ENCODE measurements around the gene TPST2.
"Not testable (repeated sequence)": the region's sequence is repeated elsewhere in the genome, so short reads cannot be mapped to it uniquely, and the experiment has no call there.

Gene TPST2

DNA sequence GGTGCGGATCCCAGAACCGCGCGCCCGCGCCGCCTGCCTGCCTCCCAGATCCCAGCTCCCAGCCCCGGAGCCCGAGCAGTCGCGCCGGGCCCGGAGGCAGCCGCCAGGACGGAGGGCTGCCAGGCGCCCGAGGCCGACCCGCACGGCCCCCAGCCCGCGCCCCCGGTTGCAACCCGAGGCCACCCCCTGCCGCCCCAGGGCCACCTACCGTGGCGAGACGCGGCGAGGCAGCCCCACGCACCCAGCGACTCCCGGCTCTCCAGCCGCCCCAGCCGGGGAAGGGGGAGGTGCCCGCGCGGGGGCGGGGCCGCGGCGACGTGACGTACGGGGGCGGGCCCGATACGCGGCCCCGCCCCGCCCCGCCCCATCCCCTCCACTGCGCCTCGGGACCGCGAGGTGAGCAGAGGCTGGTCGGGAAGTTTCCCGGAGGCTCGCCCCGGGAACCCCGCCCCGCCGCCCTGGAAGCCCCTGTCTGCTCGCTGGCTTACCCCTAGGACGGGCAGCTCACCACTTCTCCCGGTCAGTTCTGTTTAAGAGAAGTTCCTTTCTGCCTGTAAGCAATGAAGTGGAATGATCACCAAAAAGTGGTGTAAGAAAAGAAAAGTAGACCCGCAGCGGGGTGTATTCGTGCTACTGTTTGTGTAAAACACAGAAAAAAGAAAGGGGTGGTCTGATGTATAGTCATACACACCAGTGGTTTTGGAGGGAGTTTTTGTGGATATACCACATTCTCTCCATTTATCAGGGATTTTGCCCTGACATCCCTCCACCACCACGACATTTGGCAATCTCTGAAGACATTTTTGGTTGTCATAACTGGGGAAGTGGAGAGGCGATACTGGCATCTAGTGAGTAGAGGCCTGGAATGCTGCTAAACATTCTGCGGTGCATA lies at the start of gene TPST2:
Gene TPST2, minus strand, starts transcription at position 288 of the 892 bp plus-strand sequence. CDS start 48,502 bp downstream, outside the sequence.
- peak; percentile 86 for DNase-seq

DNA sequence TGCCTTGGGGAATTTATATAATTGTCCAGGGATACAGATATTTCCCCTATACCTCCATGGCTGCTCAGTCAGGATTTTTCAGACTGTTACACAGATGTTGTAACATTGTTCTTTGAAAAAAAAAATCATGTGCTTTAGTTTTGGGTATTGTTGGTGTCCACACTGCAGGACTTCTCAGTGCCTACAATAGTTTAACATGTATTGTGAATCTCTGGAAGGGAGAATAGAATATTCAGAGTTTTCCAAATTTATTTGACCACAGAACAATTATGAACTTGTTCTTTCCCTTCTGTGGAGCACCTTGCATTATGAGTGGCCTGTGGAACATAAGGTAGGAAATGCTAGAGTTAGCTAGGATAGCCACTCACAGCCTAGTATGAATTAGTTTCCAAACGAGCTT lies 46.4 kb upstream of the TPST2 start:
- no peak for DNase-seq

DNA sequence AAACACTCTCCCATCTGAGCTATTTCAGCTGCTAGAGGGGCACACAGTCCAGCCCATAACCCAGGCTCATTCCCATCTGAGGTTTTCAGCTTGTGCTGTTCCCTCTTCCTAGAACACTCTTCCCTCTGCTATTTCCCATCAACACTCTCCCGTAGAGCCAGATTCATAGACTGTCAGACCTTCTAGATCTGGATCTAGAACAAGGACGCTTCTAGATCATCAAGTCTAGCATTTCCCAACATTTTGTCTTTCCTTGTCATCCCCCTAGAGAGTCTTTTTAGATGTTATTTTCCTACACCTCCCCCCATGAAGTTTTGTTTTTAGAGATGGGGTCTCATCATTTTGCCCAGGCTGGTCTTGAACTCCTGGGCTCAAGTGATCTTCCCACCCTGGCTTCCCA lies 45.2 kb upstream of the TPST2 start:
- DNase-seq, result no peak

DNA sequence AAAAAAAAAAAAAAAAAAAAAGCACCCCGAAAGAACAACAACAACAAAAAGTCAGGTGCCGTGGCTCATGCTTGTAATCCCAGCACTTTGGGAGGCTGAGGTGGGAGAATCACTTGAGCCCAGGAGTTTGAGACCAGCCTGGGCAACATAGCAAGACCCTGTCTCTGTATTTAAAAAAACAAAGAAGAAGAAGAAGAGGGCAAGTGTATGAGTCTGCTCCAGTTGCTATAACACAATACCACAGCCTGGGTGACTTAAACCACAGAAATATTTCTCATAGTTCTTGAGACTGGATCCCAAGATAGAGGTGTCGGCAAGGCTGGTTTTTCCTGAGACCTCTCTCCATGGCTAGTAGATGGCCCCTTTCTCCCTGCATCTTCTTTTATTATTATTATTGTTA lies 44.3 kb upstream of the TPST2 start:
- DNase-seq, result no peak

DNA sequence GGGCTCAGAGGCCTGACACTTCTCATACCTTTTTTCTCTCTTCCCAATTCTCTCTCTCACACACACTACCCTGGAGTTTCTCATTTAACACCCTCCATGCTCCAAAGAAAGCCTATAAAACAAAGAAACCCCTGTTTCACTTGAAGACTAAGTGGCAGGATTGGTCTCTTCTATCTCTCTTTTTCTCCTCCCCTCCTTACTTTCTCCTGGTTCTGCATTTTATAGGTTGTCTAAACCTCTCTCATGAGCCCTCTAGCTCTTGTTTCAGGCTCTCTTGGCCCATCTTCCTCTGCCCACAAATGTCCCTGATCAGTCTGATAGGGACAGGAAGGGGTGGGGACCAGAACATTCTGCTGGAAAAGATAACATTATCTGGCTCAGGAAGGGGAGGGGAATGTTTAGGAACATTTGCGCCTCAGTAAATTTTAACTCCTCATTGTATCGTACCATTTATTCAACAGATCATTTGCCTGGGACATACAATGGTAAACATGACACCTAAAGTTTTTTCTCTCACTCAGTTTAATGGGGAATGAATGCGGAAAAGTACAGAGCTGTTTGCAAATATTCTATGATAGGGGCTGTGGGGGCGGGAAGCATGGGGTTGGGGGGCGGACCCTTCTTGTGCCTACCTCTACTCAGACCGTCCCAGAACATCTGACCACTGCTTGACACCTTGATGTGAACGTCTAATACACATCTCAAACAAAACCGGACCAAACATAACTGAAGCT lies 42.7 kb upstream of the TPST2 start:
- no peak for DNase-seq

DNA sequence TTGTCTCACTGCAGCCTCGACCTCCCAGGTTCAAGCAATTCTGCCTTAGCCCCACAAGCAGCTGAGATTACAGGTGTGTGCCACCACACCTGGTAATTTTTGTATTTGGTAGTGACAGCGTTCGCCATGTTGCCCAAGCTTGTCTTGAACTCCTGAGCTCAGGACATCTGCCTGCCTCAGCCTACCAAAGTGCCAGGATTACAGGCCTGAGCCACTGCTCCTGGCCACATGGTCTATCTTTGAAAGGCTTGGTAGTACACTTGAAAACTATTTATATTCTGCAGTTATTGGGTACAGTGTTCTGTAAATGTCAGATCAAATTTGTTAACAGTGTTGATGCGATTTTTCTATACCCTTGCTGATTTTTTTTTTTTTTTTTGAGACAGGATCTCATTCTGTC lies 41.4 kb upstream of the TPST2 start:
- no peak for DNase-seq

DNA sequence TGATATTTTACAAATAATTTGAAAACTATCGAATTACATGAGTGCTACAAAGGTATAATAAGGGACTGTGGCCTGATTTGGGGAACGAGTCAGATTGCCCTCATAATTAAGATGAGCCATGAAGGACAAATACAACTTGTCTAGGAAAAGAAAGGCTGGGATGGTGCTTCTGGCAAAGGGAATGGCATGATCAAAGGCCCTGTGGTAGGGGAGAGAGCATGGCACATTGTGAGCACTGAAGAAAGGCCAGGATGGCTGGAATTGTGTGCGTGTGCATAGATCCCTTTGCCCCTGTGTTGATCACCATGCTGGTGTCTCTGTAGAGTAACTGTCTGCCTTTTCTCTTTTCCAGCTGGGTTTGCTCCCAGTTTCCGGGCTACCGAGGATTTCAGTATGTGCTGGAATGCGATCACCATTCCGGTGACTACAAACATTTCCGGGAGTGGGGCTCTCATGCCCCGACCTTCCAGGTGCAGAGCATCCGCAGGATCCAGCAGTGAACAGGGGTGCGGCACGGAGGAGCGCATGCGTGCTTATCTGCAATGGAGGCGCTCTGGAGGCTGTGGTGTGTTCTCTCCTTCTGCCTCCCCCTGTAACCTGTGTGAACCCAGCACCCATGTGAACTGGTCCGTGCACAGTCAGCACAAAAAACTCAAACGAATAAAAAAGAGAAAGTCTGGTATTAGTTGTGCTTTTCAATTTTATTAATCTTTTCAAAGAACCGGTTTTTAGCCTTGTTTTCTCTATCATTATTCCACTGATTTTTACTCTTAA lies 40.2 kb upstream of the TPST2 start:
- DNase-seq, result no peak

DNA sequence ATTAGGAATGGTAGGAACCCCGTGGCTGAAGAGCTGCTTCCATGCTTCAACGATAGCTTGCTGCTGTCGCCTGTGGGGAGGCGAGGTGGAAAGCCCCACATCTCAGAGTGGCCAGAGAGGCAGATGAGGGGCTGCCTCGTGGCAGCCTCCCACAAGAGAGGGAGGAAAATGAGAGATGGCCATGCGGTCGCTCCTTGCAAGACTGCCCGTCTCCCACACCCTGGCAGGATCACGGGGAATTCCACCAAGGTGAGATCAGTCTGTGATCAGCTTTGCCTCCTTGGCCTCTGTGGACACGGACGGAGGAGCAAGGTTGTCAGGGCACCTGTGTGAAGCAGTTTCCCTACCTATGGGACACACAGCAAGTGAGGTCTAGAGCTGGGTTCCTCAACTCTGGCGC lies 34.9 kb upstream of the TPST2 start:
- DNase-seq, result no peak

DNA sequence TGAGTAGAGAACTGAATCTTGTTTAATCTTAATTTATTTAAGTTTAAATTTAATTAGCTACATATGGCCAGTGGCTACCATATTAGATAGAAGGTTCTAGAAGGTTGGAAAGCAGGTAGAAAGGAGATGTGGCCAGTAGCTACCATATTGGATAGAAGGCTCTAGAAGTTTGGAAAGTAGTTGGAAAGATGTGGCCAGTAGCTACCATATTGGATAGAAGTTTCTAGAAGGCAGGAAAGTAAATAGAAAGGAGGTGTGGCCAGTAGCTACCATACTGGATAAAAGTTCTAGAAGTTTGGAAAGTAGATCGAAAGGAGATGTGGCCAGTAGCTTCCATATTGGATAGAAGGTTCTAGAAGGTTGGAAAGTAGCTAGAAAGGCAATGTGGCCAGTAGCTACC lies 34.1 kb upstream of the TPST2 start:
- DNase-seq, result no peak

DNA sequence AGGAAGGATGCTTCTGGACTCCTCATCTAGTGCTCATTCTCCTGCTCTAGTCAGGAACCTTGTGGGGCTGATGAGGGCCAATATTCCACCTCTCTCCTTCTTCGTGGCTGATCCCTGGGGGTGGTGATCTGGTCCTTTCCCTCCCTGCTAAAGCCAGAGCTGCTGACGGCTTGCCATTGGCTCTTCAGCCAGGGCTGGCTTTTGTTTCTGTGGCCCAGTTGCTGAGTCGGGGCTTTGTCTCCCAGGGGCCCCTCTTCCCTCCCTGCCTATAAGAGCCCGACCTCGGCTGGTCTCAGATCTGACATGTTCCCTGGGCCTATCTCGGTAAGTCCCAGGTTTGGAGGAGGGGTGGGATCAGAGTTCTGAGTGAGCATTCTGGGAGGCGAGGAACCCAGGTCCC lies 31.7 kb upstream of the TPST2 start, which contains the start of gene CRYBA4:
Gene CRYBA4, plus strand, starts transcription at position 301 of the 400 bp plus-strand sequence. CDS start 634 bp downstream, outside the sequence.
- DNase-seq, result no peak

DNA sequence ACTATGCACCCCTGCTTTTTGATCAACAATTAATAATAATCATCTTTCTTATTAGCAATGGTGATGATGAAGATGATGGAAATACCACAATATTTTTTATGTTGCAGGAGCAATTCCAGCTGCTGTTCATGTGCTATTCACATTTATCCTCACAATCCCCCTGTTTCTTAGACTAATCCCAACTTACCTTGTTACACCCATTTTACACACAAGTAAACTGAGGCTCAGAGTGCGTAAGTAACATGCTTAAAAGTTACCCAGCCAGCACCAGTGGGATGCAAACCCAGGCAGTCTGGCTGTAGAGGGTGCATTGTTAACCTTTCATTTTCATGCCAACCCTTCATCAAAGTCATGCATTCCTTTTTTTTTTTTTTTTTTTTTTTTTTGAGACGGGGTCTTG lies 30.3 kb upstream of the TPST2 start:
- DNase-seq, result no peak

DNA sequence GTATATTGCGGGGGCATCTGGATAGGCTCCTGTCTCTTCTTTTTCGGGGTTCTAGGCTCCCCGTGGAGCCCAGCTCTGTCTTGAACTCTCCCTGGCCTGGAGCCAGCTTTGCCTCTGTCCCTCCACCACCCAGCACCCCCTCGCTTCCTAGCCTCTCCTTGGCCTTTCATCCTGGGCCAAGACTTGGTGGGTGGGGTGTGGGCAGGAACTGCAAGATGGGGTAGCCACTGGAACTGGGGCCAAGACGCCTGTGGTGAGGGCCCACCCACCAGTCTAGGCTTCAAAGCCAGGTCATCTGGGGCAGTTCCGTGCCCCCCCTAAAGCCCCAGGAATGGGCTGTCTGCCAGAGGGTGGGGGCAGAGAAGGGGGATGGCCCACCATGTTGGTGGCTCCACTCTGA lies 29.6 kb upstream of the TPST2 start:
- no peak for DNase-seq

DNA sequence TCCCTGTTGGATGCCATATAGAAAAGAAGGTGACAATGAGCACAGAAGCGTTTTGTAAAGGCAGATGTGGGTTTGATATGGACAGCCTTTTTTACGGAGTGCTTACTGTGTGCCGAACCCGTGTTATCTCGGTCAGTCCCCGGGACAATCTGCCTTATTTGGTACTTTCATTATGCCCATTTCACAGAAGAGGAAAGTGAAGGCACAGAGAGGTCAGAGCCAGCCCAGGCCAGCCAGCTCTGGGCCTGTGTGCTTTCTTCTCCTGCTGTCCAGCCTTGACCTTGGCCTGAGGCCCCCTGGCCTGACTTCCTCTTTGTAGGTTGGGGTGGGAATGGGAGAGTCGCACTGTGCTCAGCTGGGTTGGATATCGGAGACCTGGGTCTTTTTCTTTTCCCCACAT lies 28.5 kb upstream of the TPST2 start:
- no peak for DNase-seq

DNA sequence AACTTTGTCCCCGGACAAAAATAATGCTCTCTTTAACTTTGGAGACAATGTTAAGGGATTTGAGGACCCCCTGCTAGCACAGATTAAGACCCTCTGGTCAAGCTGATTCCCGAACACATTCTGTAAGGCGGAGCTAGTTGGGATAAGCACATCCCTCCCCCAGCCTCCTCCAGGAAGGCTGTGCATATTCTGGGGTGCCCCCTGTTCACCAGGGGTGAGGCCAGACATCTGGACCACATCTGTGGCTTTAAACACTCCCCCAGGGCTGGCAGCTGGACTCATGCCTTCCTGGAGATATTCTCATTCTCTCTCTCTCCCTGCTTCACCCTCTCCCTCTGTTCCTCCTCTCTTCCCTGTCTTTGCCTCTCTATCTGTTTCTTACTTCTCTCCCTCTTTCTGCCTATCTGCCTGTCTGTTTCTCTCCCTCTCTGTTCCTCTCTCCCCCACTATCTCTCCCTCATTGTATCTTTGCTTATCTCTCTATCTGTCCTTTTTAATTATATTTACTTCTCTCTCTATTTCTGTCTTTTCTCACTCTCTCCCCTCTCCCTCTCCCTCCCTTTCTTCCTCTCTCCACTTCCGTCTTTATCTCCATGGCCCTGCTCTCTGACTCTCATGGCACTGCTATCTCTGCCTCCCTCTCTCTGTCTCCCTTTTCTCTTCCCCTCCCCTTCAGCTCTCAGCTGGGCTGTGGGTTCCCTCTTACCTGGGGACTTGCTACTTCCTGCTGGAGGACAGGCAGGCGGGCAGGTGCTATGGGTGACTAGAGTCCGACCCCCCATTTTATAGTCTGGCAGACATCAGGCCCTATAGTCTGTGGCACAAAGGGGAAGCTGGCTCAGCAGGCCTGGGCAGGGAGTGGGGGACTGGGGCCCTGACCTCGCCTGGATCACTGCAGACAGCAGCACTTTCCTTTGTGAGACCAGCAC lies 27.6 kb upstream of the TPST2 start, which contains the start of gene CRYBB1:
Gene CRYBB1, minus strand, starts transcription at position 757 of the 929 bp plus-strand sequence. CDS start 1,708 bp downstream, outside the sequence.
- DNase-seq, result peak; percentile 94

DNA sequence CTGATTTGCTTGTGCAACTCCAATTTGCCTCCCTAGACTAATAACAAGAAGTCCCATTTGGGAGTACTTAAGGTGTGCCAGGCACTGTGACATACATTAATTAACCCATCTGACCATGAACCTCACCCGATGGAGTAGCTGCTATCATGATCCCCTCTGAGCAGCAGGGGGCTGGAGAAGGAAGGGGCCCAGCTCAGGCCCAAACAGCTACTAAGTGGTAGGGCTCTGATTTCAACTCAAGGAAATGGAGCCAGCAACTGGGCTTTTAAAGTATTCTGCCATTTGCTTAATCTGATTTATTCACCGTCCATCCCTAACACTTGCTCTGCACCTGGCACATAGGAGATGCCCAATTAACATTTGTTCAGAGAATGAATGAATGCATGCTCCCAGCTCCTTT lies 26.7 kb upstream of the TPST2 start:
- no peak for DNase-seq

DNA sequence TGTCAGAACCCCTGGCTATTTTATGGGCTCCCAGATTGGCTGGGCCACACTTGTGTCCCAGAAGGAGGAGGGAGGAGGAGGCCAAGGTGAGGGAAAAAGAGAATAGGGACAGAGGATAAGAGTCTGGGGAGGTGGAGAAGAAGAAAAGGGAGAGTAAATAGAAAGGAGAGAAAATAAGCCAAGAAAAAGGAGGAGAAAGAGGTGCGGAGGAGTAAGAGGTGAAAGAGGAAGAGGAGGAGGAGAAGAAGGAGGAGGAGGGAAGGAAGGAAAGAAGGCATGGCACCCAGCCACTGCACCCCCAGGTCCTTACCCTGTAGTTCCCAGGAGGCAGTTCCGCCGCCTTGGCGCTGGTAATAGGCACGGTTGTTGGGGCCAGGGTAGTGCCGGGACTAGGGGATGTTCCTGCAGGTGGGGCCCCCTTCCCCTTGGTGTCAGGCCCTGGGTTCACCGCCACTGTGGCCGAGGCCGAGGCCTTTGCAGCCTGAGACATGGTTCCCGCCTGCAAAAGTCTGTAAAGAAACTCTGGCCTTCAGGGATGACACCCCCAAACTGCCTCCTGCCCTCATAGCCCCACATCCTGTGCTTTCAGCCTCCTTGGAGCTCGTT lies 26.0 kb upstream of the TPST2 start:
- no peak for DNase-seq

DNA sequence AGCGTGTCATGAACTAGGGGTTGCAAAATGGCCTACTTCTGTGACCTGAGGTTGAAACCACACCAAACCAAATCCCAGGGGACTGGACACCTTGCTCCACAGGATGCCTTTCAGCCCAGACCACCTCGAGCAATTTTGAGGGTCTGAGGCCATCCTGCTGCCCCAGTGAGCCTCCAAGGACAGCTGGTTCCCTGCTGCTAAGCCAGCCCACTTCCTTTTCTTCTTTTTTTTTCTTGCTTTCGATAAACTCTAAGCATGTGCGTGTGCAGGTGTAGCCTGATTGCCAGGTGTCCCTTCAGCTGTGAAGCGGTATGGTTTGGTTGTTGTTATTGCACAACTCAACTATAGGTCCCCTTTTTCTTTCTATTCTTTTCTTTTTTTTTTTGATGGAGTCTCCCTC lies 25.2 kb upstream of the TPST2 start:
- DNase-seq, result peak; percentile 85

DNA sequence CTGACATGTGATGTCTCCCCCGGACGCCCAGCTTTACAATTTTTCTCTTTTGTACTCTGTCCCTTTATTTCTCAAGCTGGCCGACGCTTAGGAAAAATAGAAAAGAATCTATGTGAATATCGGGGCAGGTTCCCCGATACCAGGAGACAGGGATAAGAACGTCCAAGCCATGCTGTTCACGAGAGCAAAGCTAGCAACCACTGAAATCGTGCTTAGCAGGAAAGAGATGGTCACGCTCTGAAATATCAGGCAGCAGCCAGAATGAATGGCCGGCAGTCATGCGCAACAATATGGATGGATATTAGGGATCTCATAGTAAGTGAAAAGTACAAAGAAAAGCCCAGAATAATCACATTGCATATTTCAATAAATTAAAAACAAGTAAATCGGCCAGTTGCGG lies 24.4 kb upstream of the TPST2 start:
- DNase-seq, result no peak

DNA sequence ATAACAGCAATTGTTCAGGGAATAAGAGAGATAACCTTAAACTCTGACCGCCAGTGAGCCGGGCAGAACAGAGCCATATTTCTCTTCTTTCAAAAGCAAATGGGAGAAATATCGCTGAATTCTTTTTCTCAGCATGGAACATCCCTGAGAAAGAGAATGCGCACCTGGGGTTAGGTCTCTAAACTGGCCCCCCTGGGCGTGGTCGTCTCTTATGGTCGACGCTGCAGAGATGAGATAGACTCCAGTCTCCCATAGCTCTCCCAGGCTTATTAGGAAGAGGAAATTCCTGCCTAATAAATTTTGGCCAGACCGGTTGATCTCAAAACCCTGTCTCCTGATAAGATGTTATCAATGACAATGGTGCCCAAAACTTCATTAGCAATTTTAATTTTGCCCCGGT lies 23.8 kb upstream of the TPST2 start:
- not testable (repeated sequence) for DNase-seq

DNA sequence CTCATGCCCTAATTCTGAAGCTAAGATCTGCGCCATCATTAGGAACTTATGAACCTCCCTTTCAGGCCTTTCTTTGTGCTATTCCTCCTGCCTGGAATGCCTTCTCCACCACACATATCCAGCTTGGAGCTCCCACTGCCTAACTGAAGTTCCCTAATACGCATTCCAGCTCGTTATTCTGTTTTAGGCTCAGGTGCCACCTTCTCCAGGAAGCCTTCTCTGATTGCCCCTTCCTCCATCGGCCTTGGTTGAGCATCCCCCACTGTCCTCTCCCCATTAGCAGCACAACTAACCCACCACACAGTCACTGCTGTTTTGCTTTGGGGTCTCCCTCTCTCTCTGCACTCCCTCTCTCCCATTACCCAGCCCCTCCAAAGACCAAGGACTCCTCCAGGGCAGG lies 22.7 kb upstream of the TPST2 start:
- DNase-seq, result no peak

DNA sequence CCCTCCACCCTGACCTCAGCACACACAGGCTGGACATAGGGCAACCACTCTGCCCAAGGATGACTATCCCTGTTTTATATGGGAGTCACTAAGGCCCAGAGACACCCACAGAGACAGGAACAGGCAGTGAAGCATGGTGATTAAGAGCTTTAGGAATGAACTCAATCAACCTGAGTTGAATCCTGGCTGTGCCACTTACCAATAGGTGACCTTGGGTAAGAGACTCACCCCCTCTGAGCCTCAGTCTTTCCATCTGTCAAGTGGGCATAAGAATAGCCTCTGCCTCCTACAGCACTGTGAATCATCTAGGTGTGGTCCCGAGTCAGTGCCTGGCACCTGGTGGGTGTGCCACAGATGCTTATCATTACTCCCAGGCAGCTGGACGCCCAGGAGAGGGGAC lies 21.1 kb upstream of the TPST2 start:
- DNase-seq, result peak; percentile 31
